K562 (cell line): ENCODE measurements around the gene ZDHHC22. TPM values are rescaled to one million over a fixed set of nuclear protein-coding genes. Genes with fewer than 3 reads are reported as not detected.

Source experiments
- ATAC-seq: fragments of 200-7000 bp; cut with Tn5 transposase; 3 replicates; pipeline ENCODE4 v1.9.1; 2020; ENCODE audit warnings: moderate library complexity
- BruUV-seq: library from RNA; stranded (reverse); fragments of 400-500 nt; replicated peaks from 2 replicates; lab custom pipeline; 2021; lab: Mats Ljungman, UMichigan
- CTCF ChIA-PET: fragments of 300-600 bp; formaldehyde crosslinking; extraction: SDS; loops from one replicate; lab custom pipeline; 2021; ENCODE audit warnings: low intra/inter-chr PET ratio; lab: Yijun Ruan, JAX
- POLR2A ChIA-PET: fragments of 300-600, 350-650 bp; sonication (Branson Sonifier 250); formaldehyde crosslinking; extraction: SDS; loops from one replicate; lab custom pipeline; 2021; ENCODE audit warnings: antibody characterized with exemption, inconsistent platforms; lab: Yijun Ruan, JAX
- DNase-seq, 4 experiments: peaks; one replicate each; pipeline versions ENCODE4 v3.0.0 to v3.0.0-alpha.2; 2011 to 2018; ENCODE audit warnings: low spot score in 3 of 4, mixed read lengths in 3 of 4; ENCODE audit errors: extremely low read depth in 1 of 4
- FAIRE-seq: peaks from 2 replicates; lab custom pipeline; 2011; peaks lifted over from hg19 to GRCh38; lab: Jason Lieb, UNC
- H2AFZ ChIP-seq: 2 replicates; pipeline ENCODE4 v1.6.0; 2011; ENCODE audit warnings: low read depth, low read length, control low read depth, inconsistent platforms
- H3K27ac ChIP-seq: fragments of 200-600 bp; 3 replicates; pipeline ENCODE4 v1.8.0; 2011; ENCODE audit warnings: low read depth, mild to moderate bottlenecking, control low read depth, inconsistent platforms, low read length, moderate library complexity, mixed read lengths; ENCODE audit errors: extremely low read depth
- H3K27me3 ChIP-seq, 2 experiments: fragments of 300-600 bp in 1 of 2; 2 replicates in 1 of 2; 3 replicates in 1 of 2; pipeline versions ENCODE4 v1.6.0 to v1.8.0; 2011; ENCODE audit warnings: inconsistent platforms in 2 of 2, low read length in 2 of 2, mild to moderate bottlenecking in 1 of 2, mixed read lengths in 1 of 2, moderate library complexity in 1 of 2; ENCODE audit not compliant: control insufficient read depth in 2 of 2, insufficient read depth in 2 of 2
- H3K36me3 ChIP-seq: fragments of 300-600 bp; 3 replicates; pipeline ENCODE4 v1.8.0; 2011; ENCODE audit warnings: mild to moderate bottlenecking, low read length, inconsistent platforms; ENCODE audit not compliant: control insufficient read depth, insufficient read depth
- H3K4me1 ChIP-seq, 2 experiments: fragments of 200-600 bp in 1 of 2; replicated peaks in 1 of 2; 2 replicates in 1 of 2; 3 replicates in 1 of 2; pipeline versions ENCODE4 v1.5.1 to v1.8.0; 2011; ENCODE audit warnings: inconsistent platforms in 2 of 2, low read length in 2 of 2, mild to moderate bottlenecking in 1 of 2, mixed read lengths in 1 of 2, moderate library complexity in 1 of 2; ENCODE audit not compliant: control insufficient read depth in 2 of 2, insufficient read depth in 2 of 2
- H3K4me2 ChIP-seq: 2 replicates; pipeline ENCODE4 v1.6.1; 2011; ENCODE audit warnings: low read length, control low read depth, inconsistent platforms, mixed read lengths; ENCODE audit not compliant: insufficient read depth
- H3K4me3 ChIP-seq: fragments of 200-600 bp; sonication (generic), shearing (Covaris generic); 2 replicates; pipeline ENCODE4 v1.5.1; 2016; ENCODE audit warnings: control low read depth, inconsistent platforms
- H3K79me2 ChIP-seq: fragments of 200-600 bp; 3 replicates; pipeline ENCODE4 v1.8.0; 2011; ENCODE audit warnings: low read length, inconsistent platforms; ENCODE audit not compliant: control insufficient read depth, insufficient read depth
- H3K9ac ChIP-seq, 2 experiments: 2 replicates each; pipeline versions ENCODE4 v1.6.0 to v1.6.1; 2011; ENCODE audit warnings: low read depth in 2 of 2, low read length in 2 of 2, control low read depth in 1 of 2, inconsistent platforms in 1 of 2, mild to moderate bottlenecking in 1 of 2, mixed read lengths in 1 of 2; ENCODE audit not compliant: insufficient read depth in 1 of 2
- H3K9me1 ChIP-seq: one replicate; pipeline ENCODE4 v1.6.0; 2011; ENCODE audit warnings: inconsistent platforms, mild to moderate bottlenecking, low read length, moderate library complexity; ENCODE audit not compliant: control insufficient read depth, insufficient read depth
- H3K9me3 ChIP-seq: replicated peaks from 2 replicates; pipeline ENCODE4 v1.5.1; 2011; ENCODE audit warnings: low read depth, low read length, inconsistent platforms; ENCODE audit not compliant: control insufficient read depth, insufficient read depth
- H4K20me1 ChIP-seq: replicated peaks from 2 replicates; pipeline ENCODE4 v1.6.1; 2011; ENCODE audit warnings: low read length, inconsistent platforms, mixed read lengths; ENCODE audit not compliant: control insufficient read depth, insufficient read depth
- CC2D1A ChIP-seq: fragments of 450-650 bp; IDR thresholded peaks from 2 replicates; pipeline ENCODE4 v1.6.1; 2017; ENCODE audit warnings: mild to moderate bottlenecking
- FOS ChIP-seq: IDR thresholded peaks from 3 replicates; pipeline ENCODE4 v1.6.1; 2011; ENCODE audit not compliant: insufficient read length; ENCODE audit errors: extremely low read depth
- GATAD2B ChIP-seq: fragments of 450-650 bp; IDR thresholded peaks from 2 replicates; pipeline ENCODE4 v1.6.1; 2017; ENCODE audit warnings: mild to moderate bottlenecking, borderline replicate concordance
- KLF6 ChIP-seq: fragments of 250-450 bp; sonication (Bioruptor Pico); IDR thresholded peaks from 2 replicates; pipeline ENCODE4 v1.4.0; 2020; ENCODE audit warnings: mild to moderate bottlenecking, moderate library complexity, borderline replicate concordance
- POU5F1 ChIP-seq: fragments of 150-350 bp; IDR thresholded peaks from 2 replicates; pipeline ENCODE4 v1.6.1; 2014; ENCODE audit warnings: borderline replicate concordance, low read length, low read depth, mild to moderate bottlenecking; ENCODE audit not compliant: partially characterized antibody
- RB1 ChIP-seq: fragments of 450-650 bp; IDR thresholded peaks from 2 replicates; pipeline ENCODE4 v1.6.1; 2017; ENCODE audit warnings: low read depth, mild to moderate bottlenecking
- ZNF124 ChIP-seq: sonication (generic); formaldehyde crosslinking; IDR thresholded peaks from 2 replicates; pipeline ENCODE4 v1.8.1; 2022; ENCODE audit warnings: missing genetic modification reagents
- ZNF146 ChIP-seq: IDR thresholded peaks from one replicate; pipeline ENCODE4 v1.6.1; 2018; ENCODE audit warnings: missing compliant biosample characterization; ENCODE audit not compliant: unreplicated experiment
- ZNF232 ChIP-seq: sonication (generic); formaldehyde crosslinking; IDR thresholded peaks from 2 replicates; pipeline ENCODE4 v1.8.0; 2022; ENCODE audit warnings: mild to moderate bottlenecking, missing genetic modification reagents
- ZNF324 ChIP-seq: fragments of 250-450 bp; sonication (Bioruptor Pico); IDR thresholded peaks from 2 replicates; pipeline ENCODE4 v1.4.0; 2020; ENCODE audit warnings: mild to moderate bottlenecking
- ZNF583 ChIP-seq: fragments of 250-450 bp; sonication (Bioruptor Pico); IDR thresholded peaks from 2 replicates; pipeline ENCODE4 v1.4.0; 2020
- ZNF79 ChIP-seq: fragments of 250-450 bp; sonication (Bioruptor Pico); IDR thresholded peaks from 2 replicates; pipeline ENCODE4 v1.4.0; 2020; ENCODE audit warnings: low read depth, mild to moderate bottlenecking, moderate library complexity
- ZSCAN29 ChIP-seq: fragments of 450-650 bp; IDR thresholded peaks from 2 replicates; pipeline ENCODE4 v1.6.1; 2017
- WGBS: fragments of 100-300 bp; shearing (Covaris generic); methylation state at CpG from one replicate; pipeline ENCODE4 v1.1.6; 2016; ENCODE audit warnings: low coverage, mixed read lengths; ENCODE audit not compliant: insufficient coverage; ENCODE audit errors: missing lambda C conversion rate; 5-methylcytosine and 5-hydroxymethylcytosine counted together
- in situ Hi-C: fragments of 300-500 bp; cut with MboI; formaldehyde crosslinking; loops from 4 replicates; pipeline ENCODE4 v1.15.0; 2018; ENCODE audit warnings: inconsistent platforms, mixed read lengths
- intact Hi-C: fragments of 100-400 bp; cut with micrococcal nuclease; formaldehyde crosslinking; loops from 2 replicates; pipeline ENCODE4 v1.14.2; 2022
- polyA plus RNA-seq, 8 experiments: library from polyadenylated mRNA; depleted of rRNA in 4 of 8; stranded (reverse) in 5 of 8; unstranded in 3 of 8; fragments of >200 nt; fragmentation: Nextera tagmentation in 2 of 8; fragmentation: Illumina TruSeq in 1 of 8; extraction: Ambion mirVana in 2 of 8; extraction: Trizol in 1 of 8; gene quantifications; 2 replicates each; pipeline versions ENCODE4 v1.2.1 to v1.2.3, GENCODE V29; 2011 to 2014; ENCODE audit warnings: inconsistent platforms in 1 of 8, missing spikeins in 1 of 8
- total RNA-seq, 7 experiments: library from RNA; depleted of rRNA in 6 of 7; stranded (reverse); fragments of >200 nt in 6 of 7; fragmentation: Illumina TruSeq in 2 of 7; extraction: Trizol in 2 of 7; gene quantifications; 2 replicates each; pipeline versions ENCODE4 v1.2.1 to v1.2.3, GENCODE V29; 2011 to 2021; ENCODE audit warnings: low replicate concordance in 1 of 7
- TF ChIP-seq, protein P1 (sequence below): IDR thresholded peaks from 2 replicates; pipeline ENCODE4 v1.6.1; 2016; ENCODE audit warnings: missing genetic modification characterization, missing compliant biosample characterization
- TF ChIP-seq, protein P2 (sequence below): fragments of 450-650 bp; formaldehyde crosslinking; IDR thresholded peaks from 2 replicates; pipeline ENCODE4 v1.4.0; 2020; ENCODE audit warnings: mild to moderate bottlenecking
- TF ChIP-seq, protein P3 (sequence below): fragments of 200-400 bp; formaldehyde crosslinking; IDR thresholded peaks from 2 replicates; pipeline ENCODE4 v1.6.1; 2017; ENCODE audit warnings: mild to moderate bottlenecking, low read depth, low read length, moderate library complexity
- TF ChIP-seq, protein P4 (sequence below): fragments of 250-450 bp; sonication (Bioruptor Pico); IDR thresholded peaks from 2 replicates; pipeline ENCODE4 v1.8.0; 2022; ENCODE audit warnings: moderate library complexity, mild to moderate bottlenecking, inconsistent platforms
- TF ChIP-seq, protein P5 (sequence below): sonication (generic); formaldehyde crosslinking; IDR thresholded peaks from 2 replicates; pipeline ENCODE4 v1.9.0; 2022; ENCODE audit warnings: mild to moderate bottlenecking, missing genetic modification reagents

Gene ZDHHC22
- total and polyA plus RNA-seq, 9 of the 15 experiments (the other 6 are each of a cell fraction or from before 2014, with no cell fraction given) = not detected

DNA sequence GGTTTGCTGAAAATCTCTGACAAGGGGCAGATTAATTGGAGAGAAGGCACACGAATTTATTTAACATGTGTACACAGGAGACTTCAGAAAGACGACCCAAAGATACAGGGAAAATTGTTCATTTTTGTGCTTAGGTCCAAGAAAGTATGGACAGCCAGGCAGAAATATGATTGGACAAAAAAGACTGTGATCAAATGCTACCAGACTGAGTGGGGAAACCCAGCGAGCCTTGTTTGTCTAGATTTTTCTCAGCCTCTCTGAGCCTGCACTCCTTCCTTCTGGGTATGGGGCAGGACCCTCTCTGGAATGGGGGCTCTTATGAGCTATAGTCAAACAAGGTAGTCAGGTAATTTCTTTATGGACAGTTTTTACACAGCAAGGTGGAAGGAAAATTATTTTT is 54.0 kb downstream of the ZDHHC22 start:
- Histone ChIP-seq H3K9me3 (0 out of 2 replicates have a peak, but pooled peaks cover 5% of the 10 kb centered on the region), H3K36me3 (no peaks in the 10 kb centered on the region), H3K9ac (no peak overlapping the region), H3K9me1 (no peaks in the 10 kb centered on the region), H3K4me2 (no peak overlapping the region), H3K27me3 (peaks cover 7 to 10% of the 10 kb centered on the region in 2 experiments; a peak in 2 of 5 replicates), H3K4me3 (no peak overlapping the region), H3K27ac (no peak overlapping the region), H3K79me2 (no peaks in the 10 kb centered on the region), H4K20me1 (no peaks in the 10 kb centered on the region), H3K4me1 (peaks cover 0 to 5% of the 10 kb centered on the region in 2 experiments; a peak in 3 of 5 replicates), H2AFZ (no peak overlapping the region)
- DNase-seq (no peak), ATAC-seq (no peak), FAIRE-seq (no peak)
- in situ Hi-C loops = no loop called here
- no TSS peak for BruUV-seq
- ChIA-PET CTCF (no interaction called here), POLR2A (interaction anchor here (0.5 kb wide), 1 partner anchor 304 kb away, joined by 3 read pairs; no protein-coding TSS in a partner anchor)
- intact Hi-C loops = no loop called here
- 0% methylated on average over 3 of the region's 3 CpGs for WGBS
- no peak for TF ChIP-seq FOS
- TF ChIP-seq, protein P1, sequence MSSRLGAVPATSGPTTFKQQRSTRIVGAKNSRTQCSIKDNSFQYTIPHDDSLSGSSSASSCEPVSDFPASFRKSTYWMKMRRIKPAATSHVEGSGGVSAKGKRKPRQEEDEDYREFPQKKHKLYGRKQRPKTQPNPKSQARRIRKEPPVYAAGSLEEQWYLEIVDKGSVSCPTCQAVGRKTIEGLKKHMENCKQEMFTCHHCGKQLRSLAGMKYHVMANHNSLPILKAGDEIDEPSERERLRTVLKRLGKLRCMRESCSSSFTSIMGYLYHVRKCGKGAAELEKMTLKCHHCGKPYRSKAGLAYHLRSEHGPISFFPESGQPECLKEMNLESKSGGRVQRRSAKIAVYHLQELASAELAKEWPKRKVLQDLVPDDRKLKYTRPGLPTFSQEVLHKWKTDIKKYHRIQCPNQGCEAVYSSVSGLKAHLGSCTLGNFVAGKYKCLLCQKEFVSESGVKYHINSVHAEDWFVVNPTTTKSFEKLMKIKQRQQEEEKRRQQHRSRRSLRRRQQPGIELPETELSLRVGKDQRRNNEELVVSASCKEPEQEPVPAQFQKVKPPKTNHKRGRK (tag) = no peak
- TF ChIP-seq ZNF324 (CRISPR knock-in tag) = no peak
- TF ChIP-seq GATAD2B = no peak
- TF ChIP-seq, protein P2, sequence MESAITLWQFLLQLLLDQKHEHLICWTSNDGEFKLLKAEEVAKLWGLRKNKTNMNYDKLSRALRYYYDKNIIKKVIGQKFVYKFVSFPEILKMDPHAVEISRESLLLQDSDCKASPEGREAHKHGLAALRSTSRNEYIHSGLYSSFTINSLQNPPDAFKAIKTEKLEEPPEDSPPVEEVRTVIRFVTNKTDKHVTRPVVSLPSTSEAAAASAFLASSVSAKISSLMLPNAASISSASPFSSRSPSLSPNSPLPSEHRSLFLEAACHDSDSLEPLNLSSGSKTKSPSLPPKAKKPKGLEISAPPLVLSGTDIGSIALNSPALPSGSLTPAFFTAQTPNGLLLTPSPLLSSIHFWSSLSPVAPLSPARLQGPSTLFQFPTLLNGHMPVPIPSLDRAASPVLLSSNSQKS = no peak
- TF ChIP-seq ZNF79 (CRISPR knock-in tag) = no peak
- TF ChIP-seq RB1 = no peak
- TF ChIP-seq, protein P3, sequence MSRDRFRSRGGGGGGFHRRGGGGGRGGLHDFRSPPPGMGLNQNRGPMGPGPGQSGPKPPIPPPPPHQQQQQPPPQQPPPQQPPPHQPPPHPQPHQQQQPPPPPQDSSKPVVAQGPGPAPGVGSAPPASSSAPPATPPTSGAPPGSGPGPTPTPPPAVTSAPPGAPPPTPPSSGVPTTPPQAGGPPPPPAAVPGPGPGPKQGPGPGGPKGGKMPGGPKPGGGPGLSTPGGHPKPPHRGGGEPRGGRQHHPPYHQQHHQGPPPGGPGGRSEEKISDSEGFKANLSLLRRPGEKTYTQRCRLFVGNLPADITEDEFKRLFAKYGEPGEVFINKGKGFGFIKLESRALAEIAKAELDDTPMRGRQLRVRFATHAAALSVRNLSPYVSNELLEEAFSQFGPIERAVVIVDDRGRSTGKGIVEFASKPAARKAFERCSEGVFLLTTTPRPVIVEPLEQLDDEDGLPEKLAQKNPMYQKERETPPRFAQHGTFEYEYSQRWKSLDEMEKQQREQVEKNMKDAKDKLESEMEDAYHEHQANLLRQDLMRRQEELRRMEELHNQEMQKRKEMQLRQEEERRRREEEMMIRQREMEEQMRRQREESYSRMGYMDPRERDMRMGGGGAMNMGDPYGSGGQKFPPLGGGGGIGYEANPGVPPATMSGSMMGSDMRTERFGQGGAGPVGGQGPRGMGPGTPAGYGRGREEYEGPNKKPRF = no peak
- TF ChIP-seq, protein P4, sequence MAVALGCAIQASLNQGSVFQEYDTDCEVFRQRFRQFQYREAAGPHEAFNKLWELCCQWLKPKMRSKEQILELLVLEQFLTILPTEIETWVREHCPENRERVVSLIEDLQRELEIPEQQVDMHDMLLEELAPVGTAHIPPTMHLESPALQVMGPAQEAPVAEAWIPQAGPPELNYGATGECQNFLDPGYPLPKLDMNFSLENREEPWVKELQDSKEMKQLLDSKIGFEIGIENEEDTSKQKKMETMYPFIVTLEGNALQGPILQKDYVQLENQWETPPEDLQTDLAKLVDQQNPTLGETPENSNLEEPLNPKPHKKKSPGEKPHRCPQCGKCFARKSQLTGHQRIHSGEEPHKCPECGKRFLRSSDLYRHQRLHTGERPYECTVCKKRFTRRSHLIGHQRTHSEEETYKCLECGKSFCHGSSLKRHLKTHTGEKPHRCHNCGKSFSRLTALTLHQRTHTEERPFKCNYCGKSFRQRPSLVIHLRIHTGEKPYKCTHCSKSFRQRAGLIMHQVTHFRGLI (CRISPR knock-in tag) = no peak
- no peak for TF ChIP-seq ZNF232
- no peak for TF ChIP-seq ZNF583
- TF ChIP-seq, protein P5, sequence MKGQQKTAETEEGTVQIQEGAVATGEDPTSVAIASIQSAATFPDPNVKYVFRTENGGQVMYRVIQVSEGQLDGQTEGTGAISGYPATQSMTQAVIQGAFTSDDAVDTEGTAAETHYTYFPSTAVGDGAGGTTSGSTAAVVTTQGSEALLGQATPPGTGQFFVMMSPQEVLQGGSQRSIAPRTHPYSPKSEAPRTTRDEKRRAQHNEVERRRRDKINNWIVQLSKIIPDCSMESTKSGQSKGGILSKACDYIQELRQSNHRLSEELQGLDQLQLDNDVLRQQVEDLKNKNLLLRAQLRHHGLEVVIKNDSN = no peak
- no peak for TF ChIP-seq KLF6
- no peak for TF ChIP-seq ZSCAN29
- no peak for TF ChIP-seq CC2D1A
- no peak for TF ChIP-seq ZNF124 (CRISPR knock-in tag)
- TF ChIP-seq ZNF146 (CRISPR knock-in tag) = no peak
- TF ChIP-seq POU5F1 = no peak
